ENCODE measurements around the gene AOX1.

GRCh38 chr2:200664770-200665494 lies 79.1 kb downstream of the AOX1 start:
- no peak for TF ChIP-seq GATA3 (IDR thresholded peaks at IDR 0.05; ENCODE audit: low read depth, low read length)
- TF ChIP-seq GATA2 (IDR thresholded peaks at IDR 0.05; ENCODE audit: low read depth, low read length): no peak
